Skeletal muscle tissue (tissue), 4 donors: ENCODE data around the gene CCIN. TPM values are rescaled to one million over a fixed set of nuclear protein-coding genes. Genes with fewer than 3 reads are reported as not detected.

ENCODE experiments used
- H3K27ac ChIP-seq: one replicate; pipeline ENCODE4 v1.7.0; 2013; ENCODE audit warnings: mild to moderate bottlenecking, low read depth, low read length, inconsistent platforms
- H3K27me3 ChIP-seq, 3 donors: one replicate each; pipeline ENCODE4 v1.7.0; 2013; ENCODE audit warnings: low read length in 3 of 3; ENCODE audit not compliant: control insufficient read depth in 3 of 3, insufficient read depth in 3 of 3
- H3K36me3 ChIP-seq, 3 donors: one replicate each; pipeline ENCODE4 v1.7.0; 2013; ENCODE audit warnings: low read length in 3 of 3; ENCODE audit not compliant: control insufficient read depth in 3 of 3, insufficient read depth in 3 of 3
- H3K4me1 ChIP-seq, 3 donors: one replicate each; pipeline ENCODE4 v1.7.0; 2013; ENCODE audit warnings: low read length in 3 of 3, mild to moderate bottlenecking in 3 of 3; ENCODE audit not compliant: control insufficient read depth in 3 of 3, insufficient read depth in 3 of 3
- H3K4me3 ChIP-seq, 3 donors: one replicate each; pipeline ENCODE4 v1.7.0; 2013; ENCODE audit warnings: low read length in 3 of 3
- H3K9ac ChIP-seq, 3 donors: one replicate each; pipeline ENCODE4 v1.7.0; 2013; ENCODE audit warnings: low read length in 3 of 3, mild to moderate bottlenecking in 3 of 3, moderate library complexity in 2 of 3, low read depth in 1 of 3
- H3K9me3 ChIP-seq, 3 donors: one replicate each; pipeline ENCODE4 v1.7.0; 2013; ENCODE audit warnings: low read length in 3 of 3; ENCODE audit not compliant: control insufficient read depth in 3 of 3
- total RNA-seq: library from RNA; depleted of rRNA; stranded (reverse); fragments of >200 nt; gene quantifications from one replicate; pipeline ENCODE4 v1.2.3, GENCODE V29; 2014
- donor health status: Osteomylitis.

CCIN gene
- total RNA-seq, 1 donor from 2014 or later: 1.0 TPM

DNA sequence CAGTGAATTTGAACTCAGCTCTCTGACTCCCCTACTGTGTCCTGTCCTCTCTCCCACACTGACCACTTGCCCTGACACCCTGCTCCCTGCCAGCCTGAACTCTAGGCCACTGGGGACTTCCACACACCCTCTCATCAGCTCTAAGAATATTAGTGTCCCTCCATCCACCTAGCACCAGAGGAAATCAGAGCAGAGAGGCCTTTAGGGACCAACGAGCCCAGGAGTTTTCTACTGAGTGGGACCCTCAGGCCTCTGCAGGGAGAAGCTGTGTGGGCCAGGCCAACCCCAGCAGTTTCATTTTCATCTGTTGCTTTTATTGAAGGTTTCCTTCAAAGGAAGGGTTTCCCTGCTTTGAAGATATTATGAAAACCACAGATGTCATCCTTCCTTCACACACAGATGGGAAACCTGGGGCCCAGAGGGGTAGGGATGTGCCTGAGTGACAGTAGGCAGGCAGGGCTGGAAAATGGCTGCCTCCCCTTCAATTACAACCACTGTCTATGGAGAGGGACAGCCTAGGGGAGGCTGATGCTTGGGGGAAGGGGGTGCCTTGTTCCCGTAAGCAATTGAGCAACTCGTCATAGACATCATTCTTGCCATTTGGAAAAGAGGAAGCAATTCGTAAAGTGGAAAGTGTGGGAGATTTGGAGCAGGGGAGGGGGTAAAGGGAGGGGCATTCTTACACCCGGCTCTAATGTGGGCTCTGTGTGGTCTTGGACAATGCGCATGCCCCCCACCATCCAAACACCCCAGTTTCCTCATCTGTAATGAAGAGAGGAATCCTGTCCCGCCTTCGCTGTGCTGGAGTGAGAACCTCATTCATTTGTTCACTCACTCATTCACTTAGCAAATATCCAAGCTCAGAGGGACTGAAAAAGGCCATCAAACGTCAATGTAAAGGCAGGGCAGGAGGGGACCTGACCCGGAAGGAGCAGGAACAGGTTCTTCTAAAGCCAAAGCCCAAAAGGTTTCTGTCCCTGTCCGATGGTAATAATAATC is 28.8 kb upstream of the CCIN start:
- Histone ChIP-seq H3K9me3 (no peaks in the 10 kb centered on the region), H3K36me3 (peaks cover 0 to 4% (median 0%) of the 10 kb centered on the region in 3 donors), H3K4me3 (no peak overlapping the region), H3K9ac (no peak overlapping the region), H3K27me3 (peaks cover 2 to 24% (median 13%) of the 10 kb centered on the region in 3 donors), H3K4me1 (peaks cover 29 to 45% (median 44%) of the 10 kb centered on the region in 3 donors), H3K27ac (peak overlapping the region; percentile 75)

DNA sequence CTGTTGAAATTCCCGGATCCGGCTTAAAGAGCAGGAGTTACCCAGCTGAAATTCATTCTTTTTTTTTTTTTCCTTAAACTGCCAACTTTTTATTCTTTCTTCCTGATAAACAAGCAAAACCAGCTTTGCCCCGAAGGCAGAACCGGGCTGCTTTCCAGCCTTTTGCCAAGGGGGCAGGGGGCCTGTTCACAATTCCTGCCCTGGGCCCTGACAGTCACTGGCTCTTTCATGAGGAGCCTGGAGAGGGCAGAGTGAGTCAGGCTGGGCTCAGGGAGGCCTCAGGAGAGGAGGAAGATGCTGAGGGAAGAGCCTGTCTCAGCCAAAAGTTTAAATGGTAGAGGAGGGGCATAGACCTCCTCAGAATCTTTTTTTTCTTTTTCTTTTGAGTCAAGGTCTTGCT is 27.9 kb upstream of the CCIN start:
- H3K9me3 ChIP-seq: peaks cover 0 to 3% (median 0%) of the 10 kb centered on the region in 3 donors
- no peak overlapping the region for H3K9ac ChIP-seq
- peaks cover 0 to 4% (median 0%) of the 10 kb centered on the region in 3 donors for H3K36me3 ChIP-seq
- H3K27me3 ChIP-seq: peaks cover 2 to 19% (median 8%) of the 10 kb centered on the region in 3 donors
- H3K27ac ChIP-seq: peak overlapping the region; percentile 75
- no peak overlapping the region for H3K4me3 ChIP-seq
- H3K4me1 ChIP-seq: peaks cover 27 to 38% (median 38%) of the 10 kb centered on the region in 3 donors

DNA sequence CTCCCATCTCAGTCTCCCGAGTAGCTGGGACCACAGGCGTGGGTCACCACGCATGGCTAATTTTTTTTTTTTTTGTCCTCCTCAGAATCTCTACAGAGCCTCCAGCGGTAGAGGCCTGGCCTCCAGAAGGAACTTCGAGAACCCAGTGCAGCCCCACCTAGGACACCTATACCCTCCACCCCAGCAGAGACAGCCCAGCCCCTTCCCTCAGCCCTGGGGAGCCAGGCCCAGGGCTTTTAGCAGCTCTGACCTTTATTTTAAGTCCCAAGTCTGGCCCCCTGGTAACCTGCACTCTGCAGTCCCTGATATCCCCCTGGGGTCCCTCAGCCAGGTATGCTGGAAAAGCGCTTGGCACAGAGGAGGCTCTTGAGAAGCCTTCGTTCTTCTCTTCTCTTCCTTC is 27.4 kb upstream of the CCIN start:
- Histone ChIP-seq H3K4me1 (peaks cover 27 to 38% (median 36%) of the 10 kb centered on the region in 3 donors), H3K4me3 (no peak overlapping the region), H3K27ac (peak overlapping the region; percentile 75)

DNA sequence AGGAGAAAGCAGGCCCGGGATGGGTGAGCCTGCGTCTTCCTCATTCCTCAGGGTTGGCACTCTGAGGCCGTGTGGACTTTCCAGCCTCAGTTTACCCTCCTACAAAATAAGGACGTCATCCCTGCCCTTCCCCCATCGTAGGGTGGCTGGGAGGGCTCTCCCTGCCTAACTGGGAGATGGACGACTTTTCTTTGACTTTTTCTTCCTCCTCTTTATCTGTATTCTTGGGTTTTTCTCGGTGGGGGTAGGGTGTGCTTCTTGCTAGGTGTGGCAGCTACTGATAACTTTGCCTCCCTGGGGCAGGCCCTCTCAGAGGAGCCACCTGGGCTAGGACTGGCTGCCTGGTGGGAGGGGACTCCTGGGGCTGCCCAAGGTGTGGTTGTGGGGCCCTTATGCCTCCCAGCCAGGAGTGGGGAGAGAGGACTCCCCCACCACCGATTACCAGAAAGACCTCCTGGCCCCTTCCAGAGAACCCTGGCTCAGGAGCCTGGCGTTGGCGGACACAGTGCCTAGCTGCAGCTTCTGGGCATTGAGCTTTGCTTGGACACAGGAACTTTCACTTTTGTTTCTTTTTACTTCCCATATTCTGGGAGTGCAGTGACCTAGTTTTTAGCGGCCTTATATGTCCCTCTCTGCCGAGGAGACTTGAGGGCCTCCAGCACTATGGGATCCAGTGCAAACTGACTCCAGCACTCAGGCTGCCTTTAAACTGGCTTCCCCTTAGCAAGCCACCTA is 26.5 kb upstream of the CCIN start:
- peak overlapping the region; percentile 75 for H3K27ac ChIP-seq
- H3K9me3 ChIP-seq: peaks cover 0 to 3% (median 0%) of the 10 kb centered on the region in 3 donors

More for the DNA sequence above, 27.4 kb upstream of the CCIN start:
- peaks cover 2 to 19% (median 8%) of the 10 kb centered on the region in 3 donors for H3K27me3 ChIP-seq
- peaks cover 0 to 4% (median 0%) of the 10 kb centered on the region in 3 donors for H3K36me3 ChIP-seq
- peaks cover 0 to 3% (median 0%) of the 10 kb centered on the region in 3 donors for H3K9me3 ChIP-seq
- no peak overlapping the region for H3K9ac ChIP-seq

DNA sequence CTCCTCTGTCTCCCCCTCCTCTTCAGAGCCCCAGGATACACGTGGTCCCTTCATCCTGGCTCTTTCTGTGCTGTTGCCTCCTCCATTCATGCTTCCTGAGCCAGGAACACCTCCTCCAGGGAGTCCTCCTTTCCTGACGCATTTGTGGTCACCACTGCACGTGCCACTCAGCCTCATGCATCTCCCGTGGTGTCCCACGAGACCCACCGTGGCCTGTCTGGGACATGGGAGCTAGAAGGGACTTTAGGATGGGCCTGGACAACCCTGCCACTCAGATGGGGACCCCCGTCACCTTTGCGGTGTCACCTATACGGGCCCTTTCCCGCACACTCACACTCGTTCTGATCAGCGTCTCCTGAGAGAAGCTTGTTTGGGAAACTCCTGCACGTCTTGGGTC is 25.9 kb upstream of the CCIN start:
- peak overlapping the region; percentile 17 to 45 (median 41) for H3K4me3 ChIP-seq
- peaks cover 18 to 35% (median 33%) of the 10 kb centered on the region in 3 donors for H3K4me1 ChIP-seq
- peaks cover 0 to 8% (median 2%) of the 10 kb centered on the region in 3 donors for H3K27me3 ChIP-seq
- peak overlapping the region; percentile 75 for H3K27ac ChIP-seq
- peaks cover 0 to 4% (median 0%) of the 10 kb centered on the region in 3 donors for H3K36me3 ChIP-seq
- peak overlapping the region; percentile 15 to 50 (median 47) for H3K9ac ChIP-seq
- peaks cover 0 to 3% (median 0%) of the 10 kb centered on the region in 3 donors for H3K9me3 ChIP-seq

More for the DNA sequence above, 26.5 kb upstream of the CCIN start:
- peak overlapping the region; percentile 17 to 54 (median 41) for H3K4me3 ChIP-seq
- H3K36me3 ChIP-seq: peaks cover 0 to 4% (median 0%) of the 10 kb centered on the region in 3 donors
- H3K9ac ChIP-seq: peak overlapping the region; percentile 15 to 62 (median 47)
- H3K4me1 ChIP-seq: peaks cover 19 to 34% (median 33%) of the 10 kb centered on the region in 3 donors
- H3K27me3 ChIP-seq: peaks cover 2 to 11% (median 3%) of the 10 kb centered on the region in 3 donors

DNA sequence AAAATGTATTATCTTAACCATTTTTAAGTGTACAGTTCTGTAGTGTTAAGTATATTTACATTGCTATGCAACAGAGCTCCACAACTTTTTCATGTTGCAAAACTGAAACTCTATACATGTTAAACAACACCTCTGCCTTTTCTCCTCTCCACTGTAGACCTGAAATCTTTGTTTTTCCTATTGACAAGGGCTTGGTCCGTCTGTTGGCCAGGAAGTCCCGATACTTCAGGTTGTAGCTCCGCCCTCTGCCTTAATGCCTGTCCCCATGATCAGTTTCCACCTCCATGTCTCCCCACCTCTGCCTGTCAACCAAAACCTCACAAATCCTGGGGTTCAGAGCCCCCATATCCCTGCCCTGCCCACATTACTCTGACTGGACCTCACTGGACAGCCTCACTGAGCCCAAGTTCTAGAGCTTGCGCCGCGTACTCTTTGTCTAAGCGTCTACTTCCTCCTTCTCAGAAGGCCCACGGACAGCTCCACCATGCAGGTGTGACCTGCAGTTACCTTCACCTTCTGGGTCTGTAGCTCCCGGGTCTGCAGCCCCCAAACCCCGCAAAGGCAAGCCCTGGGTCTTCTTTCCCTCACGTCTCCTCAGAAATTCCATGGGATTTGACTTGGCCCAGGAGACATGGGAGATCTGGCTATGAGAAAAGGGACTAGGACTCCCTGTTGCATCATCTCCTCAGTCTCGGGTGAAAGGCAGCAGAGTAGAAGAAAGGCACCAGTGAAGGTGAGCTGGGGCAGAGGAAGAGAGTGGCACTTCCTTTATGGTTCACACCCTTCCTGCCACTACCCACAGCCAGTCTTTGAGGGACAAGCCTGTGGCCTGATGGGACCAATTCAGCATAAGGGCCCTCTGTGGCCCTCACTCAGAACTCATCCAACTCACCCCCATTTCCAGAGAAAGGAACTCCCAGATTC is 24.6 kb upstream of the CCIN start:
- no peak overlapping the region for H3K9ac ChIP-seq
- peaks cover 0 to 4% (median 0%) of the 10 kb centered on the region in 3 donors for H3K36me3 ChIP-seq
- H3K4me1 ChIP-seq: peaks cover 27 to 45% (median 40%) of the 10 kb centered on the region in 3 donors
- peaks cover 0 to 3% (median 0%) of the 10 kb centered on the region in 3 donors for H3K9me3 ChIP-seq
- H3K27me3 ChIP-seq: peaks cover 0 to 2% (median 0%) of the 10 kb centered on the region in 3 donors
- H3K4me3 ChIP-seq: no peak overlapping the region
- H3K27ac ChIP-seq: no peak overlapping the region

DNA sequence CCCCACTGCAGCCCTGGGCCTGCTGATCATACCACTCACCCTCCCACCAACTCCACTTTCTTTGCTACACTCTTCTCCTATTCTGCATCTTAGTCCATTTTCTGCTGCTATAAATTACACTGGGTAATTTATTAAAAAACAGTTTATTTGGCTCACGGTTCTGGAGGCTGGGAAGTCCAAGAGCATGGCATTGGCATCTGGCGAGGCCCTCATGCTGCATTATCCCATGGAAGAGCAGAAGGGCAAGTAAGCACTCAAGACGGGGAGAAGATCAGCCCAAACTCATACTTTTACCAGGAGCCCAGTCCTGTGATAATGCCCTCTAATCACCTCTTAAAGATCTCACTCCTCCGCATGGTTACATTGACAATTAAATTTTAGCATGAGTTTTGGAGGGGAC is 23.2 kb upstream of the CCIN start:
- Histone ChIP-seq H3K4me1 (peaks cover 26 to 41% (median 40%) of the 10 kb centered on the region in 3 donors), H3K27me3 (peaks cover 0 to 2% (median 0%) of the 10 kb centered on the region in 3 donors), H3K4me3 (no peak overlapping the region), H3K9ac (no peak overlapping the region), H3K9me3 (peaks cover 0 to 3% (median 0%) of the 10 kb centered on the region in 3 donors), H3K36me3 (peaks cover 0 to 4% (median 2%) of the 10 kb centered on the region in 3 donors), H3K27ac (no peak overlapping the region)

DNA sequence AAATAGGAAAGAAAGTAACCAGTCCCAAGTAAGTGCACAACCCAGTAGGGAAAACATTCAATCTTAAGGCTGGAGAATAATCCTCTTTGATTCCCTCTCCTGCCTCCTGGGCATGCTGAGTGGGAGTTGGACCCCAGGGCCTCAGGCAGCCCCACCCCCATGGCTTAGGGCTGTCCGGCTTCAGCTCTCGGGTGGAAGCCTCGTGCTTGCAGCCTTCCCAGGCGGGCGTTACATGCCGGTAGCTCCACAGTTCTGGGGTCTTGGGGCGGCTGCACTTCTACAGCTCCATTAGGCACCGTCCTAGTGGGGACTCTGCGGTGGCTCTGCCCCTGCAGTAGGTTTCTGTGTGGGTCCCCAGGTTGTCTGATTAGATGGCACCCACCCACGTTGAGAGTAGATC is 22.5 kb upstream of the CCIN start:
- Histone ChIP-seq H3K4me1 (peaks cover 27 to 40% (median 40%) of the 10 kb centered on the region in 3 donors), H3K9ac (no peak overlapping the region), H3K27me3 (peaks cover 0 to 2% (median 0%) of the 10 kb centered on the region in 3 donors), H3K9me3 (peaks cover 0 to 3% (median 0%) of the 10 kb centered on the region in 3 donors), H3K36me3 (peaks cover 0 to 4% (median 2%) of the 10 kb centered on the region in 3 donors), H3K4me3 (no peak overlapping the region), H3K27ac (no peak overlapping the region)
